Thoracic aorta (tissue), 2 donors: Measurements from ENCODE around the gene PSTK. TPM values are rescaled to one million over a fixed set of nuclear protein-coding genes. Genes with fewer than 3 reads are reported as not detected.

Source experiments
- ATAC-seq: fragments of 150-250 bp; one replicate; pipeline ENCODE4 v1.8.0; 2017; ENCODE audit warnings: low read depth; ENCODE audit not compliant: insufficient number of reproducible peaks, low FRiP score
- DNase-seq: peaks from one replicate; pipeline ENCODE4 v3.0.0-alpha.2; 2020; ENCODE audit warnings: low spot score
- H3K27ac ChIP-seq, 2 donors: fragments of 200-600 bp; sonication (generic); 1 replicate in 1 of 2; 2 replicates in 1 of 2; pipeline ENCODE4 v1.5.1; 2016; ENCODE audit warnings: mild to moderate bottlenecking in 2 of 2, moderate library complexity in 2 of 2
- H3K27me3 ChIP-seq: fragments of 200-600 bp; sonication (generic); replicated peaks from 2 replicates; pipeline ENCODE4 v1.6.0; 2016; ENCODE audit warnings: mild to moderate bottlenecking; ENCODE audit not compliant: insufficient read depth
- H3K36me3 ChIP-seq: fragments of 200-600 bp; sonication (generic); one replicate; pipeline ENCODE4 v1.5.1; 2016
- H3K4me1 ChIP-seq, 2 donors: fragments of 200-600 bp; sonication (generic); 1 replicate in 1 of 2; 2 replicates in 1 of 2; pipeline versions ENCODE4 v1.5.1 to v1.6.0; 2016; ENCODE audit warnings: low read depth in 2 of 2, mild to moderate bottlenecking in 1 of 2; ENCODE audit not compliant: control insufficient read depth in 1 of 2
- H3K4me3 ChIP-seq: fragments of 200-600 bp; sonication (generic); 2 replicates; pipeline ENCODE4 v1.5.1; 2016; ENCODE audit warnings: mild to moderate bottlenecking
- H3K9me3 ChIP-seq: fragments of 200-600 bp; sonication (generic); 2 replicates; pipeline ENCODE4 v1.5.1; 2016
- total RNA-seq, 2 donors: library from RNA; depleted of rRNA; stranded (reverse); fragments of >200 nt; gene quantifications; one replicate each; pipeline versions ENCODE4 v1.1.0 to v1.2.3, GENCODE V29; 2016
- TF ChIP-seq, protein P1 (sequence below): fragments of 200-600 bp; sonication (generic); IDR thresholded peaks from one replicate; pipeline ENCODE4 v1.5.1; 2019; ENCODE audit warnings: antibody characterized with exemption

The PSTK gene
- total RNA-seq, 2 donors from 2014 or later, result 0.95 to 1.1 TPM

DNA sequence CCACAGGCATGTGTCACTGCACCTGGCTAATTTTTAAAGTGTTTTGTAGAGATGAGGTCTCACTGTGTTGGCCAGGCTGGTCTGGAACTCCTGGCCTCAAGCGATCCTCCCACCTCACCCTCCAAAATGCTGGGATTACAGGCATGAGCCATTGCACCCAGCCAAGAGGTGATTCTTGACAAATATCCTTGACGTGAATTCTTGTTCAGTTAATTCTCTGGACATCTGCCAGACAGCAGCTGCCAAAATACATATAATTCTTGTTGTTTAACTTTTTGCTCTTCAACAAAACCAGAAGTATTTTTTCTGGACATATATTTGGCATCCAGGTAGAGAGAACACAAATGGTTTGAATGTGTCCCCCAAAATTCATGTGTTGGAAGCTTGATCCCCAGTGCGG, 31.8 kb downstream of the PSTK start:
- H3K4me1 ChIP-seq, result peaks cover 10 to 14% of the 10 kb centered on the region in 2 donors
- H3K4me3 ChIP-seq, result no peak overlapping the region
- TF ChIP-seq, protein P1, sequence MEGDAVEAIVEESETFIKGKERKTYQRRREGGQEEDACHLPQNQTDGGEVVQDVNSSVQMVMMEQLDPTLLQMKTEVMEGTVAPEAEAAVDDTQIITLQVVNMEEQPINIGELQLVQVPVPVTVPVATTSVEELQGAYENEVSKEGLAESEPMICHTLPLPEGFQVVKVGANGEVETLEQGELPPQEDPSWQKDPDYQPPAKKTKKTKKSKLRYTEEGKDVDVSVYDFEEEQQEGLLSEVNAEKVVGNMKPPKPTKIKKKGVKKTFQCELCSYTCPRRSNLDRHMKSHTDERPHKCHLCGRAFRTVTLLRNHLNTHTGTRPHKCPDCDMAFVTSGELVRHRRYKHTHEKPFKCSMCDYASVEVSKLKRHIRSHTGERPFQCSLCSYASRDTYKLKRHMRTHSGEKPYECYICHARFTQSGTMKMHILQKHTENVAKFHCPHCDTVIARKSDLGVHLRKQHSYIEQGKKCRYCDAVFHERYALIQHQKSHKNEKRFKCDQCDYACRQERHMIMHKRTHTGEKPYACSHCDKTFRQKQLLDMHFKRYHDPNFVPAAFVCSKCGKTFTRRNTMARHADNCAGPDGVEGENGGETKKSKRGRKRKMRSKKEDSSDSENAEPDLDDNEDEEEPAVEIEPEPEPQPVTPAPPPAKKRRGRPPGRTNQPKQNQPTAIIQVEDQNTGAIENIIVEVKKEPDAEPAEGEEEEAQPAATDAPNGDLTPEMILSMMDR, result no peak
- no peak overlapping the region for H3K27ac ChIP-seq
- no peaks in the 10 kb centered on the region for H3K9me3 ChIP-seq
- no peaks in the 10 kb centered on the region for H3K36me3 ChIP-seq
- H3K27me3 ChIP-seq, result no peaks in the 10 kb centered on the region
- DNase-seq (no peak), ATAC-seq (no peak)

DNA sequence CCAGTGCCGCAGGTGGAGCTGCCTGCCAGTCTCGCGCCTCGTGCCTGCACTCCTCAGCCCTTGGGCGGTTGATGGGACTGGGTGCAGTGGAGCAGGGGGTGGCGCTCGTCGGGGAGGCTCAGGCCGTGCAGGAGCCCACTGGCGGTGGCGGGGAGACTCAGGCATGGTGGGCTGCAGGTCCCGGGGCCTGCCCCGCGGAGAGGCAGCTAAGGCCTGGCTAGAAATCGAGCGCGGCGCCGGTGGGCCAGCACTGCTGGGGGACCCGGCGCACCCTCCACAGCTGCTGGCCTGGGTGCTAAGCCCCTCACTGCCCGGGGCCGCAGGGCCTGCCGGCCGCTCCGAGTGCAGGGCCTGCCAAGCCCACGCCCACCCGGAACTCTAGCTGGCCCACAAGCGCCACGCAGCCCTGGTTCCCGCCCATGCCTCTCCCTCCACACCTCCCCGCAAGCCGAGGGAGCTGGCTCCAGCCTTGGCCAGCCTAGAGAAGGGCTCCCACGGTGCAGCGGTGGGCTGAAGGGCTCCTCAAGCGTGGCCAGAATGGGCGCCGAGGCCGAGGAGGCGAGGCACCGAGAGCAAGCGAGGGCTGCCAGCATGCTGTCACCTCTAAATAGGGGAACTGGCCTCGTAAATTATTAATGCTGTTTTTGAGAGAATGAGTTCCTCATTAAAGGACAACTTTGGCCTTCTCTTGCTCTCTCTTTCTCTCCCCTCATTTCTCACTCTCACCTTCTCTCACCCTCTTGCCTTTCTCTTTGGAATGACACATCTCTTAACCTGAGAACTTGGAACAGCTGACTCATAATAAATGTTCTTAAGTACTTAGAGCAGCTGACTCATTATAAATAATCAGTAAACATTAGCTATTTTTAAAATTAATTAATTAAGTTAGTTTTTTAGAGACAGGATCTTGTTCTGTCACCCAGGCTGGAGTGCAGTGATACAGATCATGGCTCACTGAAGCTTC, 33.5 kb downstream of the PSTK start:
- TF ChIP-seq, protein P1, result no peak
- ATAC-seq (no peak), DNase-seq (no peak)
- H3K27me3 ChIP-seq, result no peaks in the 10 kb centered on the region
- no peak overlapping the region for H3K4me3 ChIP-seq
- H3K9me3 ChIP-seq, result no peaks in the 10 kb centered on the region
- H3K27ac ChIP-seq, result no peak overlapping the region
- H3K4me1 ChIP-seq, result peaks cover 4 to 7% of the 10 kb centered on the region in 2 donors
- no peaks in the 10 kb centered on the region for H3K36me3 ChIP-seq

DNA sequence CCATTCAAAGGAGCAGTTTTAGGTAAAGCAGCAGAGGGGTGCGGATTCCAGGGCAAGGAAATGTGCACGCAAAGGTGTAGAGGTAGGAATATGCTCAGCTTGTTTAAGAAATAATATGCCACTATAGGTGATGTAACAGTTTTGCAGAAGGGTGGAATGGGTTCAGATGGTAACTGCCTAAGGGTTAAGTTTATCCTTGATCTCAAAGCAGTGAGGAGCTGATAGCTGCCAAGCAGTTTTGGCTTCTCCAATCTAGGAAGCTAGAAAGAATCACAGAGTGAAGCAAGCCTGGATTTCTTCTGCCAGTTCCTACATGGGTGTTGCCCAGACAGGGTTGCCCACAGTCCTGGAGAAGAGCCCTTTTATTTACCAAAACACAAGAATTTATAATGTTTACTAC, 34.6 kb downstream of the PSTK start:
- H3K9me3 ChIP-seq, result no peaks in the 10 kb centered on the region
- H3K4me3 ChIP-seq, result no peak overlapping the region
- ATAC-seq, result no peak

DNA sequence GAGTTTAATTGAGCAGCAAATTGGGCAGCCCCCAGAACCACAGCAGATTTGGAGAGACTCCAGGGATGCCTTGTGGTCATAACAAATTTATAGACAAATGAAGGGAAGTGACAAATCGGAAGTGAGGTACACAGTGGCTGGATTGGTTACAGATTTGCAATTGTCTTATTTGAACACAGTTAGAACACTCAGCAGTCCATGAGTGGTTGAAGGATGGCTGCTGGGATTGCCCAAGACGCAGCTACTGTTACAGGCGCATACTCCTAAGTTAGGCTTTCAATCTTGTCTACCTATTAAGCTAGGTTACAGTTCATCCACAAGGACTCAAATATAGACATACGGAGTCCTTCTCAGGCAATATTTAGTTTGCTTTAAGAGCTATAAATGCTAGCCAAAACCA, 36.0 kb downstream of the PSTK start:
- Histone ChIP-seq H3K9me3 (no peaks in the 10 kb centered on the region), H3K36me3 (no peaks in the 10 kb centered on the region), H3K4me1 (no peaks in the 10 kb centered on the region), H3K27me3 (no peaks in the 10 kb centered on the region), H3K27ac (no peak overlapping the region), H3K4me3 (no peak overlapping the region)
- ATAC-seq, result no peak
- no peak for DNase-seq
- TF ChIP-seq, protein P1, result no peak

More for the DNA sequence above, 34.6 kb downstream of the PSTK start:
- H3K27me3 ChIP-seq, result no peaks in the 10 kb centered on the region
- H3K36me3 ChIP-seq, result no peaks in the 10 kb centered on the region
- peaks cover 3 to 4% of the 10 kb centered on the region in 2 donors for H3K4me1 ChIP-seq
- TF ChIP-seq, protein P1, result no peak
- no peak for DNase-seq
- no peak overlapping the region for H3K27ac ChIP-seq

DNA sequence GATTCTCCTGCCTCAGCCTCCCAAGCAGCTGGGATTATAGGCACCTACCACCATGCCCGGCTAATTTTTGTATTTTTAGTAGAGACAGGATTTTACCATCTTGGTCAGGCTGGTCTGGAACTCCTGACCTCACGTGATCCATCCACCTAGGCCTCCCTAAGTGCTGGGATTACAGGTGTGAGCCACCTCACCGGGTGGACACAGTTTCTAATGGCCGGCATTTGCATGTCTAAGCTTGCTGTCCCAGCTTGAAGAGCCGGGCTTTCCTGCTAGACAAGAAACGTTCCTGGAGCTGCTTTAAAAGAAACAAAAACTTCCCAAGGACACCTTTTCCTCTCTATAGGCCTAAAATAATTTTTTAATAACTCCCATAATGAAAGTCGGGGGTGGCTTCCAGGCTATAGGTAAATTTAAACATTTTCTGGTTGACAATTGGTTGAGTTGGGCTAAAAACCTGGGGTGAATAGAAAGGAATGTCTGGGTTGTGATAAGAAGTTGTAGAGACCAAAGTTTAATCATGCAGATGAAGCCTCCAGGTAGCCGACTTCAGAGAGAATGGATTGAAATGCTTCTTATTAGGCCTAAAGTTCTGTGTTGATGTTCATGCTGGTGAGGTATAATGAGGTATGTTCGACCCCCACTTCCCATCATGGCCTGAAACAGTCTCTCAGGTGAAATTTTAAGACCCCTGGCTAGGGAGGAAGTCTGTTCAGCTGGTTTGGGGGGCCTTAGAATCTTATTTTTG, 37.4 kb downstream of the PSTK start:
- no peak for ATAC-seq
- no peaks in the 10 kb centered on the region for H3K9me3 ChIP-seq
- no peaks in the 10 kb centered on the region for H3K4me1 ChIP-seq
- H3K36me3 ChIP-seq, result no peaks in the 10 kb centered on the region
- TF ChIP-seq, protein P1, result no peak
- no peak for DNase-seq
- H3K27me3 ChIP-seq, result no peaks in the 10 kb centered on the region
- no peak overlapping the region for H3K27ac ChIP-seq
- H3K4me3 ChIP-seq, result no peak overlapping the region
